ENCODE measurements around the gene KIAA0513. TPM values are rescaled to one million over a fixed set of nuclear protein-coding genes. Genes with fewer than 3 reads are reported as not detected.

KIAA0513 gene
- total RNA-seq, 2 donors from 2014 or later: 12.6 to 14.1 TPM

GRCh38 chr16:85092309-85092708 lies 64.7 kb downstream of the KIAA0513 start:
- Histone ChIP-seq H3K4me3 (no peak overlapping the region), H3K36me3 (no peaks in the 10 kb centered on the region), H3K27ac (no peak overlapping the region), H3K4me1 (peaks cover 0 to 18% of the 10 kb centered on the region in 2 donors), H3K9me3 (no peaks in the 10 kb centered on the region), H3K27me3 (no peaks in the 10 kb centered on the region)
- TF ChIP-seq, protein P1, sequence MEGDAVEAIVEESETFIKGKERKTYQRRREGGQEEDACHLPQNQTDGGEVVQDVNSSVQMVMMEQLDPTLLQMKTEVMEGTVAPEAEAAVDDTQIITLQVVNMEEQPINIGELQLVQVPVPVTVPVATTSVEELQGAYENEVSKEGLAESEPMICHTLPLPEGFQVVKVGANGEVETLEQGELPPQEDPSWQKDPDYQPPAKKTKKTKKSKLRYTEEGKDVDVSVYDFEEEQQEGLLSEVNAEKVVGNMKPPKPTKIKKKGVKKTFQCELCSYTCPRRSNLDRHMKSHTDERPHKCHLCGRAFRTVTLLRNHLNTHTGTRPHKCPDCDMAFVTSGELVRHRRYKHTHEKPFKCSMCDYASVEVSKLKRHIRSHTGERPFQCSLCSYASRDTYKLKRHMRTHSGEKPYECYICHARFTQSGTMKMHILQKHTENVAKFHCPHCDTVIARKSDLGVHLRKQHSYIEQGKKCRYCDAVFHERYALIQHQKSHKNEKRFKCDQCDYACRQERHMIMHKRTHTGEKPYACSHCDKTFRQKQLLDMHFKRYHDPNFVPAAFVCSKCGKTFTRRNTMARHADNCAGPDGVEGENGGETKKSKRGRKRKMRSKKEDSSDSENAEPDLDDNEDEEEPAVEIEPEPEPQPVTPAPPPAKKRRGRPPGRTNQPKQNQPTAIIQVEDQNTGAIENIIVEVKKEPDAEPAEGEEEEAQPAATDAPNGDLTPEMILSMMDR (IDR thresholded peaks at IDR 0.05): no peak
- DNase-seq (ENCODE audit: low spot score): no peak

DNA sequence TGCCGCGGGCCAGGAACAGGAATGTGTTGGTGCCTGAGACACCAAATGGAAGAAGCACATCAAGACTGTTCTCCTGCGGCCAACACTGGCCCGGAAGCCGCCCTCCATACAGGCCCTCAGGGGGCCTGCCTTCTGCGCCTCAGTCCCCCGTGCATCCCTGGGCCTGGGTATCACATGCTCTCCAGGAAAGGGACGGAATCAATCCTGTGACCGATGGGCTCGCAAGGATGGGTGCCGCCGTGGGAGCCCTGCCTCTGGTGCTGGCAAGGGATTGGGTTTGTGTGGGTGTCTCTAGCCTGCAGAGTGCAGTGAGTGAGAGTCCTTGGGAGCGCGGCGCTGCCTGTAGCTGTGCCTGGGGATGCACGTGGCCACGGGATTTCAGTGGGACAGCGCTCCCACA lies 65.3 kb downstream of the KIAA0513 start:
- no peak for DNase-seq (ENCODE audit: low spot score)
- Histone ChIP-seq H3K36me3 (no peaks in the 10 kb centered on the region), H3K4me1 (peaks cover 0 to 18% of the 10 kb centered on the region in 2 donors), H3K27me3 (no peaks in the 10 kb centered on the region), H3K4me3 (no peak overlapping the region), H3K27ac (no peak overlapping the region), H3K9me3 (no peaks in the 10 kb centered on the region)
- TF ChIP-seq, protein P1 (IDR thresholded peaks at IDR 0.05): no peak

DNA sequence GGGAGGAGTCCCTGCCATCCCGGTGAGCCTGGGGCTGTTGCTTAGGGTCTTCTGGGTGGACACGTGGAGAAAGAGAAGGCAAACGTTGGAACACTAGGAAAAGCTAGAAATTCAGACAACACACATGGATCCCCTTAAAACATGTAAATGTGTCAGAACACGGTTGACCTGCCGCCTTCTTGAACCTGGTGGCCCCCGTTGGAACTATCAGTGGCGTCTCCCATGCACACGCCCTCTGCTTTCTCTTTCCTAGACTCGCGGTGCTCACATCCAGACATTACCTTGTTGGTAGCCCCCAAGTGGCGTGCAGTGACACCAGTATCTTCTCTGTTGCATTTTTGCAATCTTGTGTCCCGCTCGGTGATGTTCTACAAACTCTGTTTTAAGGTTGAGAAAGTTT lies 66.1 kb downstream of the KIAA0513 start:
- no peak overlapping the region for H3K4me3 ChIP-seq
- H3K4me1 ChIP-seq: peaks cover 0 to 18% of the 10 kb centered on the region in 2 donors
- no peaks in the 10 kb centered on the region for H3K27me3 ChIP-seq
- H3K27ac ChIP-seq: no peak overlapping the region
- TF ChIP-seq, protein P1 (IDR thresholded peaks at IDR 0.05): no peak
- DNase-seq (ENCODE audit: low spot score): no peak
- no peaks in the 10 kb centered on the region for H3K36me3 ChIP-seq
- no peaks in the 10 kb centered on the region for H3K9me3 ChIP-seq

GRCh38 chr16:85094176-85094805 lies 66.7 kb downstream of the KIAA0513 start:
- H3K4me1 ChIP-seq: peaks cover 0 to 15% of the 10 kb centered on the region in 2 donors
- no peak overlapping the region for H3K4me3 ChIP-seq
- no peak for DNase-seq (ENCODE audit: low spot score)
- TF ChIP-seq, protein P1 (IDR thresholded peaks at IDR 0.05): no peak
- no peak overlapping the region for H3K27ac ChIP-seq
- H3K9me3 ChIP-seq: no peaks in the 10 kb centered on the region
- H3K36me3 ChIP-seq: no peaks in the 10 kb centered on the region
- H3K27me3 ChIP-seq: no peaks in the 10 kb centered on the region

DNA sequence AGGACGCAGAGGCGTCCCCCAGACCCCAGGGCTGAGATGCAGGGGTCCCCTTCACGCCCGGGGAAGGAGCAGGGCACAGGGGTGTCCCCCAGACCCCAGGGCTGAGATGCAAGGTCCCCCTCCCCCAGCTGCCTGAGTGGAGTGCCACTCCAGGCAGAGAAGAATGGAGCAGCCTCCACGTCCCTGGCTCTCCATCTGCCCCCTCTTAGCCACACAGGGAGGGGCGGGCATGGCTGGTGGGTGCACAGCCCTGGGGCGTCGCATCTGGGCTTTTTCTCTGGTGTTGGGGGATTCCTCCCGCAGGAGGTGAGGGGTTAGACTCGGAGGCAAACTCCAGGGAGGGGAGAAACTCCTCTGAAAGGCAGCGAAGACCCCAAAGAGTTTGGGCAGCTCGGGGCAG lies 67.2 kb downstream of the KIAA0513 start:
- TF ChIP-seq, protein P1 (IDR thresholded peaks at IDR 0.05): no peak
- peaks cover 0 to 10% of the 10 kb centered on the region in 2 donors for H3K4me1 ChIP-seq
- DNase-seq (ENCODE audit: low spot score): no peak
- no peaks in the 10 kb centered on the region for H3K9me3 ChIP-seq
- no peaks in the 10 kb centered on the region for H3K27me3 ChIP-seq
- no peak overlapping the region for H3K27ac ChIP-seq
- no peak overlapping the region for H3K4me3 ChIP-seq
- no peaks in the 10 kb centered on the region for H3K36me3 ChIP-seq

DNA sequence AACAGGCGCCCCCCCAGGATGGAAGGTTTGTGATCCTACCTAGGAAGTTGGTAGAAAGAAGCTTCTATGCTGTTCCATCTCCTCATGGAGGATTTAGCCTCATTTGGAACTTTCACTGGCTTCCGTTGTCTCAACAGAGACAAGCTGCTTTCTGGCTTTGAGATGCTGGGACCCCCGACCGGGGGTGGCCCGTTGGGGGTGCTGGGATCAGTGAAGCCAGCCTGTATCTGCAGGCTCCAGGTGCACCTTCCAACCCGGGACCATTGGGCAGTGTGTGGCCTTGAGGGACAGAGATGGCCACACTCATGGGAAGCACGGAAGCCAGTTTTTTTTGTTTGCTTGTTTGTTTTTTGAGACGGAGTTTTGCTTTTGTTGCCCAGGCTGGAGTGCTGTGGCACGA lies 69.3 kb downstream of the KIAA0513 start:
- DNase-seq (ENCODE audit: low spot score): no peak
- H3K36me3 ChIP-seq: no peaks in the 10 kb centered on the region
- H3K27ac ChIP-seq: no peak overlapping the region
- H3K4me1 ChIP-seq: no peaks in the 10 kb centered on the region
- H3K4me3 ChIP-seq: no peak overlapping the region
- H3K27me3 ChIP-seq: no peaks in the 10 kb centered on the region
- TF ChIP-seq, protein P1 (IDR thresholded peaks at IDR 0.05): no peak
- H3K9me3 ChIP-seq: no peaks in the 10 kb centered on the region

All from right atrium auricular region (tissue), 2 donors.